HG02840 (cell line): ENCODE measurements around the gene SMAD7.
"Not testable (repeated sequence)": the region's sequence is repeated elsewhere in the genome, so short reads cannot be mapped to it uniquely, and the experiment has no call there.

Source experiments
- ATAC-seq: cut with Tn5 transposase; IDR thresholded peaks from one replicate; pipeline ENCODE4 v1.9.1; 2021; ENCODE audit warnings: mild to moderate bottlenecking, moderate library complexity, moderate number of reproducible peaks; ENCODE audit not compliant: unreplicated experiment, low FRiP score

Gene SMAD7

DNA sequence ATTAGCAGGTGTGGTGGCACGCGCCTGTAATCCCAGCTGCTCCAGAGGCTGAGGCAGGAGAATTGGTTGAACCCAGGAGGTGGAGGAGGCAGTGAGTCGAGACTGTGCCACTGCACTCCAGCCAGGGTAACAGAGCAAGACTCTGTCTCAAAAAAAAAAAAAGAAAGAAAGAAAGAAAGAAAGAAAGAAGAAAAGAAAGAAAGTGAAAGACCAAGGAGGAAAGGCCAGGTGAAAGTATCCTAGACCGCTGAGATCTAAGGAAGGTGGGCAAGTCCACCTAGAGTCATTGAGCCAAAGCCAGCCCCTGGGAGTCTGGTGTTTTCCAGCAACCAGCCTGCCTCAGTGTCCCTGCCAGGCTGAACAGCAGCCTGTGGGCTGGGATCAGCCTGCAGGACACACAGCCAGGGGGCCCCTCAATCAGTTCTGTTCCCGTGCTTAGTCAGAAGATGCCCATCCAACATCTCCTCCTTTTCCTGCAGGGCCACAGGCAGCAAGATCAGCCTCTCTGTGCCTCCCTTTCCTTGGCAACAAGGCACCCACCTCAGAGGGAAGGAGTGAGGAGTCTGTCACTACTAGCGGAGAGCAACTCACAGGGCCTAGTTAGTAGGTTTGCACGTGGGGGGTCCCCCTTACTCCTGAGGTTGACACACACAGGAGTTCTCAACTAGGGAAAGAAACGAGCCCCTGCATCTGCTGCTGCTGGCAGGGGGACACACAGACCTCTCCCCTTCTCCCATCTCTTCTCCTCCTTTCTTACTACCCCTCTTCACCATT lies 64.1 kb downstream of the SMAD7 start:
- no peak for ATAC-seq

DNA sequence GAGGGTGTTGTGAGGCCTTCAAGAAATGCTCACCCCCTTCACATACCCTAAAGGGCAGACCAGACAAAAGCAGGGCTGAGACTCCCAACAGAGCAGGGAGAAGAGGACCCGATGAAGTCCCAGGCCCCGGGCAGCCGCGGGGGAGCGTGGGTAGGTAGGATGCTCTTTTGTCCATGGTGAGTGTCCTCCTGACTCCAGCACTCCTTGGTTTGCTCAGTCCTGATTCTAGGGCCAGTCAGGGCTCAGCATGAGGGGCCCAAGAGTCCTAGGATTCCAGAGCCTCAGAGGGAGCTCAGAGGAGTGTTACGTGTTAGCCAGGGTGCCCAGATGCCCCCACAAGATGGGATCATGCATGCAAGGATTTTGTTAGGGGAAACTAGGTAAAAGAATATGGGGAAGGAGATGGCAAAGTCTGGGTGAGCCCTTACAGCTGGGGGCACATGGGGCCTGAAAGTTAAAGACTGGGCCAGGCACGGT lies 64.8 kb downstream of the SMAD7 start:
- no peak for ATAC-seq

- ATAC-seq: no peak
These were observed 65.4 kb downstream of the SMAD7 start for GRCh38 chr18:48885266-48885923.

DNA sequence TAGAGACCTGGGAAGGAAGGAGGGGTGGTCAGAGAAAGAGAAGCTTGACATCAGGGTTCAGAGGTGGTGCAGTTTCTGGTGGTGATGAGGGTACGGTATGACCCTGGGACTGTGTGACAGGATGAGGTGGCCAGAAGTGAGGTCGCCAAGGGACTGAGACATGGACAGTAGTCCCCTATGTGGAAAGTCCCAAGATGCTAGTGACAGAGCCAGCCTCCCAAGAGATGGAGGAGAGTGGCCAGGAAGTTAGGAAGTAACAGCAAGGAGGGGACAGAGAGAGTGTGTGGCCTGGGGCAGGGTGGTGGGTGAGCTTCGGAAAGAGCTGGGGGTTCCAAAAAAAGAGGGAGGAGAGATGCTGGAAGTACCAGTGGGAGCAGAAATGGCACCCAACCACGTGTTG lies 66.0 kb downstream of the SMAD7 start:
- no peak for ATAC-seq

DNA sequence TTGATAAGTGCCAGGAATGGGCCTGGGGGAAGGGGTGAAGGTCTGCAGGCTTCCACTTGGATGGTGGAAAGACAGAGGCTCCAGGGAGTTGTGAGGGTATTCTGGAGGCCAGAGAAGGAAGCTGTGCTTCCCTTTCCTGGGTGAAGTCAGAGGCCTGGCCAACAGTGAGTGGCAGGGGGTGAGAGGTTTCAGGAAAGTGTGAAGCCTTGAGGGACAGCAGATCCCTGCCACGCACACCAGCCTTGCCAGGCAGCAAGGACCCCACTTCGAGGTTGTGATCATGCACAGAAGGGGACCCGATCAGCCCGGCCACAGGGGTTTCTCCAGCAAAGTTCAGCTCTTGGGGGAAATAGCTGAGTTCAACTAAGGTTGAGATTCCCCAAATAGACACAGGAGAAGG lies 66.5 kb downstream of the SMAD7 start:
- ATAC-seq: no peak

DNA sequence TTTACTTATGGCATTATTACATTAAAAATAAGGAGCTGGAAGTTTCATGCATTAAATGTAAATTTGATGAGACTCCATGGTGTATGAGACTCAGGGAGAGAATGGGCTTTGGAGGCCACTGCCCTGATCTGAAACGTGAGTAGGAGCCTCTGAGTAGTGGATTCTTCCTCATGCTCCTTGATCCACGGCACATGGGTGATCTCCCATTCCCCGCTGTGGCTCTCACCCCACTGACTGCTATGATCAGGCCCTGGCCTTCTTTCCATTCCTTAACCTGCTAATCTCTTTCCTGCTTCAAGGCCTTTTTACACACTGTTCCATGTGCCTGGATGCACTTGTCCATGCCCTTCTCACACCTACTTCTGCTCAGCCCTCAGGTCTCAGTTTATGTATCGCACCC lies 68.4 kb downstream of the SMAD7 start:
- ATAC-seq: no peak

DNA sequence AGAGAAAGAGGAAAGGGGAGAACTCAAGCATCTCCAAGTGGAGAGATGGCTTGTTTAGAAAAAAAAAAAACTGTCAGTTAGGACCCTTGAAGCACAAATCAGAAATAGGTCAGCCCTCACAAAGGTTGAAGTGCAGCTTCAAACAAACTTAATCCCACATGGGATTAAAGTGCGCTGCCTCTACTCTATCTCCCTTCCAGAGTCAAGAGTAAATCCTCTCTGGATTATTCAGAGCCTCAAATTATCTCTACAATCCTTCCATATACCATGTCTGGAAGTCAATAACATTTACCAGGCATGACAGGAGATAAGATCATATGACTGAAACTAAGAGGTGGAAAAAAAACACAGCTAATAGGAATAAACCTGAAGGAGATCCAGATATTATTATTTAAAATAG lies 69.8 kb downstream of the SMAD7 start:
- no peak for ATAC-seq

DNA sequence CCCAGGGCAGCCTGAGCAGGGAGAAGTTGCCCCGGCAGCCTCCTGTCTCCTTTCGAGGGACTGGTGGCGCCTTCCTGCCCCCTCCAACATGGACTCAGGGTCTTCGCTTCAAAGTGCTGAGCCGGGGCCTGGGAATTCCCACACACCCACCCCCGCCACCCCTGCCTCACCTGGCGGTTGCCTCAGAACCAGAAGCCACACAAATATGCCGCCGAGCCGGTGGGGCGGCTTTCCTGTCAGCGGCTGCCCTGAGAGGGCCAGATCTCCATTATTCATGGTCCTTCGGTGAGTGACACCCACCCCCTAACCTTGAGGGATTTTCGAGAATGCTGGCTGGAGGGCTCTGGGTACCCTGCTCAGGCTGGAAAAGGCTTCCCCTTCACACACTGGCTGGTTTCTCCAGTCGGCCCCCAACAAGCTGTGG lies 71.7 kb downstream of the SMAD7 start:
- no peak for ATAC-seq

- ATAC-seq: no peak
These were observed 72.3 kb downstream of the SMAD7 start for GRCh38 chr18:48878471-48878870.

- ATAC-seq: no peak
These were observed 72.8 kb downstream of the SMAD7 start for GRCh38 chr18:48877941-48878340.

DNA sequence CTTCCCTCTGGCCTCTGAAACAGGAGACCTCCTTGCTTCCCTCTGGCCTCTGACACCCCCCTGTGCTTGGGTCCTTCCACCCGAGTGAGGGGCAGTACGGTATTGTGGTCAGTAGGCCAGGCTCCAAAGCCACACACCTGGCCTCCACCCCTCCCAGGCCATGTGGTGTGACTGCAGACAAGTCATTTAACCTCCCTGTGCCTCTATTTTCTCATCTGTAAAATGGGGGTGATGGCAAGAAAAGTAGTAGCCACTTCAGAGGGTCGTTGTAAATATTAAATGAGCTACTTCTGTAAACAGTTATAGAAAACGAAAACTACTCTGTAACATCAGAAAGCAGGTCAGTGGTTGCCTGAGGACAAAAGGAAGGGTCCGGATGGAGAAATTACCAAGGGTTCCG lies 74.2 kb downstream of the SMAD7 start:
- no peak for ATAC-seq

DNA sequence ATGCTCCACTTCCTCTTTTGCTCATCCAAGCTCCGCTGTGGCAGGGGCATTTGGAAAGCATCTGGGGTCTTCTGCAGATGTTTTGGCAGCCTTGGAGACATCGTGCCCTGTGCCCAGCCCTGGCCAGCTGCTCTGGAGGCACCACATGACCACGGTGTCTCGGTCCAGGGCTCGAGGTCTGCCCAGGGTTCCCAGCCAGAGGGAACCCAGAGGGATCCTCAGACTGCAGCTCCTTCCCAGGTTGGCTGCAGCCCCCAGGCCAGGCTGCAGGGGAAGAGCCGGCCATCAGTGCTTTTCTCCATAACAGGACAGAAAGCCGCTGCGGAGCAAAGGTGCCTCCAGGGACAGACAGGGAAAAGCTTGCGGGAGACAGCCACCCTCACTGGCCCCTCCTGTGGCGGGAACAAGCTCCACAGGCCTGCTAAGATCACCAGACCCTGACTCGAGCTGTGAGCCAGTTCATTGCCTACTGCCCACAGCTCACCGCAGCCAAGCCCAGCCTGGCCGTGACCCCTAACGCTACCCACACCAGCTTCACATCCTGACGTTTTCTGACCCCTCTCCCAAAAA lies 74.7 kb downstream of the SMAD7 start:
- ATAC-seq: no peak

- no peak for ATAC-seq
These were observed 75.3 kb downstream of the SMAD7 start for GRCh38 chr18:48875314-48875941.

- no peak for ATAC-seq
These were observed 76.0 kb downstream of the SMAD7 start for GRCh38 chr18:48874701-48875162.

- ATAC-seq: no peak
These were observed 76.5 kb downstream of the SMAD7 start for GRCh38 chr18:48874233-48874632.

DNA sequence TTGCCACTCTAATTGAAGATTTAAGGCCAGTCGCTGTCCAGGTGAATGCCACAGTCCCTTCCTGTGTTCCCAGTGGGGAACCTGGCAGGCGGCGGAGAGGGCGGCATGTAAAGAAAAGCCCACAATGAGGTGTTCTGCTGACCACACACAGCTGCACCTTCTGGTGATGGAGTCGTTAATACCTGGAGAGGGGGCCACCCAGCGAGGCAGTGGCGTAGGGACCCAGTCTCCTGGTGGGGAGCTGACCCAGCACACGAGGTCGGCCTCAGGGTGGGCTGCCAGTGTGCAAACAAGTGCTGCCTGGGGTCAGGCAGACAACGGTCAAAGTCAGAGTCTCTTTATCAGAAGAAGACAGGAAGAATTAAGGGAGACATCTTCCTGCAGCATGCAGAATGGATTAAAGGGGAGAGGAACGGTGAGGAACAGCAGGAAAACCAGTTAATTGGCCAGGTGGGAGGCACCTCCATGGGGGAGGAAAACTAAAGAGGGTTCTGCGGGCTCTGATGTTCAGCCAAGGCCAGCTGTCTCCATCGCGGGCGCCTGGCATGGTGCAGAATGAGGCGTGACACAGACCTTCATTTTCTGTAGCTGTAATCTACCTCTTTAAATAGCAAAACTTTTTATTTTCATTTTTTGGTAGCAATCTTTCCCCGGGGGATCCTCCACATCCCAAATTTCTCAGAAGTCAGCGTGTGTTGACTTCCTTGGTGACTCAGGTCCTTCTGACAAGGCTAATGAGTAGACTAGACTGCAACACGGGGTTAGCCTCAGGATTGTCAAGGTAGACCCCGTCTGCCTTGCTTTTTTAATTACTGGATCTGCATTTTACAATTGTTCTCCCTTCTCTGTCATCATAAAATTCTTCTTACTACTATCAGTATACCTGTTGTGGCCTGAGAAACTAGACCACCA lies 78.3 kb downstream of the SMAD7 start:
- no peak for ATAC-seq

GRCh38 chr18:48871391-48872166 lies 79.2 kb downstream of the SMAD7 start:
- no peak for ATAC-seq

DNA sequence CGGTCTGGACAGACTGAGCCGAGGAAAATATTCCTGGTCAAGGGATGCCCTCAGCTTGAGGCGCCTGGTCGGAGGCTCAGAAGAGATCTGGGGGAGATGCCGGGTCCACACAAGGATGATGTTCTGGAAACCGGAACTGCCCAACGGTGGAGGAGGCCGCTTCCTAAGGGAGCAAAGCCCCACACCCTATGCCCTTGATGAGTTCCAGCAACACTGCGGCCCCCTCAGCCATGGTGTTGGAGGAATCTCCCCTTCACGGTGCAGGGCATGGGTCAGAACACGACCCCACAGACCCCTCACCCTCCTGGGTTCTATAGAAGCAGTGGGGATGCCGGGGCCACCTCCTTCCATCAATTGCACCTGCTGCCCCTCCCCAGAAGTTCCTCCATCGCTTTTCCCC lies 79.8 kb downstream of the SMAD7 start:
- ATAC-seq: not testable (repeated sequence)
